CD4-positive, alpha-beta T cell treated with Interferon alpha-2 for 1 hour (primary cell): ENCODE measurements around the gene CHORDC1.
"Not testable (repeated sequence)": the region's sequence is repeated elsewhere in the genome, so short reads cannot be mapped to it uniquely, and the experiment has no call there.

ENCODE experiments used
- DNase-seq, 2 donors: peaks; one replicate each; pipeline ENCODE4 v3.0.0-alpha.2; 2020 to 2022

The CHORDC1 gene

DNA sequence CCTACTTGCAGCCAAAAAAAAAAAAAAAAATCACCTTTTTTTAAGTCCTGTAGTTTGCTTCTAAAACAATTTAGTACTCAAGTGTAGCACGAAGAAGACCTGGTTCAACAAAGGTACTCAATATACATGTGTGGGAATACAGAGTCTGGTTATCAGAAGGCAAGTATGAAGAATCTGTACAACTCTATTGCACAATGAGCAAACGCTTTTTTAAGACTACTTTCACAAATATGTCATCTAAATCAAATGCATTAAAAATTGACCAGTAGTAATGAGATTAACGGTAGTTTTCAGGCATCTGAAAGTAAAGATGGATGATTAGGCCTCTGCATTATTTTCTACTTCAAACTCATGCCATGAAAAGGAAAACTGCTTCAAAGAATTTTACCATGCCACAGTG, 9.5 kb downstream of the CHORDC1 start:
- DNase-seq: no peak

DNA sequence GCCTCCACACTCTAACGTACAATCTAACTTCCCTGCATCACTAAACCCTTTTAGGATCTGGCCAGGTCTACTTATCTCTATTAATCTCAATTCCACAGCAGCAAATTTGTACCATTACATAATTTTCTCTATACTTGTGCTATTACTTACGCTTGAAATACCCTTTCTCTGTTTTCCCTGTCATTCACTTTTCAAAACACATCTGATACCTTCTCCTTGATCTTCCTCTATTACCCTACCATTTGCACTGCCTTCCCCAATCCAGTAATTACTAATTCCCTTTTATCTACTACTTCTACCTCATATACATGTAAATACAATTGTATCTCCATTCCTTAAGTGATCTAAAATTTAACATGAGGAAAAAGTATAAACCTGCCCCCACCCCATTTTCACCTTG, 14.0 kb downstream of the CHORDC1 start:
- no peak for DNase-seq

DNA sequence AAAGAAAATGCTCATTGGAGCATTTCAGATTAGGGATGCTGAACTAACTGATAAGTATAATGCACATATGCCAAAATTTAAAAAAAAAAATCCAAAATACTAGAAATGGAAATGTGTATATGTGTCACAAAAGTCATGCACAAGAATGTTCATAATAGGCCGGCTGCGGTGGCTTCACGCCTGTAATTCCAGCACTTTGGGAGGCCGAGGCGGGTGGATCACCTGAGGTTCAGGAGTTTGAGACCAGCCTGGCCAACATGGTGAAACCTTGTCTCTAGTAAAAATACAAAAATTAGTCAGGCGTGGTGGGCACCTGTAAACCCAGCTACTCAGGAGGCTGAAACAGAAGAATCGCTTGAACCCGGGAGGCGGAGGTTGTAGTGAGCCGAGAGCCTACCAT, 14.9 kb downstream of the CHORDC1 start:
- DNase-seq: not testable (repeated sequence)

DNA sequence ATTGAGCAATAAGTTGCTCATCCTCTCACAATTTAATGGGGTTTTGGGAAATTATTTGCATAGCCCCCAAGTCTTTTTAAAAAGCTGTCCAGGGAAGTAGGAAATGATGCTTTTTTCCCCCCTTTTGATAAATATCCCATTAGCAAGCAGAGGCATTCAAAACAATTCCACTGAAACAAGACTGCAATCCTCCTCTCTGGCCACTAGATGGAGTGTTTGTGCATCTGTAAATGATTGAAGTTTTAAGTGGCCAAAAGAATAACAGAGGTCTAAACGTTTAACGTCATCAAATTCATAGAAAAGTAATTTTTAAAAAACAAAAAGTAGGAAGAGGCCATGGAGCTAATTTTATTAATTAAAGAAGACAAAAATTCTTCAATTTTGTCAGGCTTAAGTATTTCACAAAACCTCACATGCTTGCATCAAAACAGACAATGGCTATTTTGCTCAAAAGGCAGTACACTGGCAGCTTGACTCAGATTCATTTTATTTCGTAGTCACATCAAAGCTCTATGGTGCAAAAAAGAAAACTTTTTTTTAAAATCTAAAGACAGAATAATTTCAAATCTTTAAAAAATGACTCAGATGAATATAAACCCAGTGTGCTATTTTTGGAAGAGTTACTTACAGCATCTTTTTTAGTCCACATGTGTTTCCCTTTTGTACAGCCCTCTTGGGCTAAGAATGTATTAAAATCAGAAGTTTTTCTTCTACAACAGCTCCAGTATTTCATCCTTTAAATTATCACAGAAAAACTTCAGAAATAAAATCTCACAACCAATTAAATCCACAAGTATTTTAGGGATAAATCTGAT, 17.8 kb downstream of the CHORDC1 start:
- peak; percentile 19 to 68 for DNase-seq

DNA sequence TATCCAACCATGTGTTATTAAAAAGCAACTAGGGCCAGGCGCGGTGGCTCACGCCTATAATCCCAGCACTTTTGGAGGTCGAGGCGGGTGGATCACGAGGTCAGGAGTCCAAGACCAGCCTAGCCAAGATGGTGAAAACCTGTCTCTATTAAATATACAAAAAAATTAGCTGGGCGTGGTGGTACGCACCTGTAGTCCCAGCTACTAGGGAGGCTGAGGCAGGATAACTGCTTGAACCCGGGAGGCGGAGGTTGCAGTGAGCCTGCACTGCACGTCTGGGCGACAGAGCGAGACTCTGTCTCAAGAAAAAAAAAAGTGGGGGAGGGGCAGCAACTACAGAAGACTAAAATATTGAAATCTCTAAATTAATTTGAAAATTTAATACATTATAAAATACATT, 18.4 kb downstream of the CHORDC1 start:
- DNase-seq: no peak

DNA sequence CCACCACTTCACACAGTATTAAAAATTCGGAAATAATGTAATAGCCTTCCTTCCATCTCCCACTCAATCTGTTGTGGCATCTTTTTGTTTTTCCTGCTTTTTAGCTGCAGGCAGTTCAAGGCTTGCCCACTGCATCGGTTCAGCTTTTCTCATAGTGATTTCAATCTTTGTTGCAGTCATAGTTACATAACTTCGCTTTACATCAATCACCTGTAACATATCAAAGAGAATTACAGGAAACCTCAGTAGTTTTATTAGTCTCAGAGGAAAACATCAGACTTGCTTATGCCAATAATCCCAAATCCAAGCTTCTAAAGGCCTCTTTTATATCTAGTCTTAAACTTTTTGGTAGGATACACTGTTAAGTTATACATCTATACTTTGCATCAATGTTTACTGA, 20.5 kb downstream of the CHORDC1 start:
- no peak for DNase-seq

DNA sequence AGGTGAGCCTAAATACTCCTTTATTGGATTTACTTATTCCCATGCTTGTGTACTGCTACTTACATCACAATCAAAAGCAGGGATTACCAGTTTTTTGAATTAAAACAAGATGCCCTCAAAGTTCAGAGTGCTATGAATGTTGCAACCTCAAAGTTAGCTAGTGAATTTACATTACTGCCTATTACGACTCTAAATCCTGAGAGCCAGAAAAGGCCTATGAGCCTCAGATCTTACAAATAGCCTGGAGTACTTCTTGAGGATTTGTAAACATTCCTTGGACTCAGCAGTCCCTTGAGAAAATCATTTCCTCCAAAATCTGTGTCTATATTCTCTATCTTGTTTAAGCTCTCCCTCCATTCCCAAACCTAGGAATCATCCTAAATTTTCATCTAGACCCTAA, 25.5 kb downstream of the CHORDC1 start:
- DNase-seq: no peak

DNA sequence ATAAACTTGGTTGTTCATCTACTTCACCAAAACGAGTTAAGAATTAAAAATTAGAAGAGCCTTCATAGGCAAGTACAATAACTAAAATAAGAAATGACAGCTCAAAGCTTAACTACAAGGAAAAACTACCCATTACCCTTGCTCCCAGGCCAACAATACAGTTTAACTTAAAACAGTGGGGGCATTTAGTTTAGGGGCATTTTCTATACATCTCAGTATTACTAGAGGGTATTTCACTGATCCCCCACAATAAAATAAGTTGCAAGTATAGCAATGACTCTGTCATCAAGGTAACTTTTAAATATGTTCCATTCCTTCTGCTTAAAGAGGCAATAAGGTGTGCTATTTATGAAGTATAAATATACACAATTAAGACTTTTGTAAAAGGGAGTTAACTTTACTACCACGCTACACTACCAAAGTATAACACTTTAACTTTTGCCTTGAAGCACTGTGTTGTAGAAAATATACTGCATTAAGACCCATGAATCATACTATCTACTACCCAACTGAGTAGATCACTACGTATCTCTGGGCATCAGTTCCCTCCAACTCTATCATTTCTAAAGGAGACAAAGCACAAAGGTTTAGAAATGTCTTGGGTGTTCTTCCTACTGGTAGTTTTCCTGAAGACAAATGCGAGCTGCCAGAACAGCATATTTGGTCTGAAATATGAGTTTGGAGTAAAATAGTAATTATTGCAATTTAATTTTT, 29.8 kb downstream of the CHORDC1 start:
- DNase-seq: no peak

DNA sequence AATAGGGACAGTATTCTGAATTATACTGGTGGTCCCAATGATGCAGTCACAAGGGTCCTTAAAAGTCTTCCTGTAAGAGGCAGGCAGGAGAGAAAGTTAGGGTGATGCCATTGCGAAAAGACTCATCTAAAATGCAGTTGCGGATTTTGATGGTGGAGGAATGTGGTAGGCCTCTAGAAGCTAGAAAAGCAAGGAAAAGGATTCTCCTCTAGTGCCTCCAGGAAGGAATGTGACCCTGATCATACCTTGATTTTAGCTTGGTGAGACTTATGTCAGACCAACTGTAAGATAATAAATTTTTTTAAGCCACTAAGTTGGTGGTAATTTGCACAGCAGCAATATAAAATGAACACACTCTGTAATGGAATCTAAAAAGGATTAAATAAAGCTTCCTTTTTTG, 33.8 kb downstream of the CHORDC1 start:
- DNase-seq: no peak

DNA sequence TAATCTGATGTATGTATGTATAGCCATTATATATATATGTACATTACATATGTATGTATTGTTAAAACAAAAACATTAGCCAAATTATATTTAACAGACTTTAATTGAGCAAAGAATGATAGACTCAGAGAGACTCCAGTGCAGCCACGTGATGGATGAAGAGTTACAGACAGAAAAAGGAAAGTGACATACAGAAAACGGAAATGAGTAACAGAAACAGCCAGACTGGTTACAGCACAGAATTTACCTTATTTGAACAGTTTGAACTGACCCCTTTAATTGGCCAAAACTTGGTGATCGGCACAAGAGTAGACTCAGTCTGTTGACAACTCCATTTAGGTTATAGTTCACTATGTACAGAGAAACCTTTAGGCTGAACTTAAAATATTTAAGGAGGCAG, 35.0 kb downstream of the CHORDC1 start:
- no peak for DNase-seq

DNA sequence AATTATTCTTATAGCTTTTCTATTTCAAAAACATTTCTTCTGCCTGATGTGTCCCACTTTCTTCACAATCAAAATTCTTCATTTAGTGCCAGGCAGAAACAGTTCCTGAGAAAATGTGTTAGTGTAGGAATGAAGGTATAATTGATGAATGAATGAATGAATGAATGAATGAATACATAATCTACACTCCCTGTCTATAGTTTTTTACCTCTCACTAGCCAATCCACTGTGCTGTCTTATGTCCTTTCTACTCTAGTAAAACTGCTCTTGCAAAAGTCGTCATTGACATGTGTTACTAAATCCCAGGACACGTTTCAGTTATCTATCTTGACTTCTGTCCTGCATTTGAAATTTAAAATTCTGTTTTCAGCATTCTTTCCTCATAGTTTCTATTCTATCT, 42.9 kb downstream of the CHORDC1 start:
- DNase-seq: no peak

DNA sequence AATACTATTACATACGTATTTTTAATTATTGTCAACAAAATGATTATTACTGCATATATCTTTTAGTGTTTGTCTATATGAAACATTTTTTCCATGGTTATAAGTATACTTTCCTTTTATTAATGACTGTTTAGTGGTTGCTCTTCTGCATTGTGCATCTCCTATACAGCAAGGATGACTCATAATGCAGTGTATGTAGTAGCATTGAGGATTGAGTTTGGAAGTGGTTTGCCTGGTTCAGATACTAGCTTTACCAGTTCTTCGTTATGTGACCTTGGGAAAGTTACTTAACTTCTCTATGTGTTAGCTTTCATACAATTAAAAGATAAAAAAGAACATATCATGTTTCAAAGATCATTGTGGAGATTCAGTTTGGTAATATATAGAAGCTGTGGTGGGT, 44.1 kb downstream of the CHORDC1 start:
- DNase-seq: no peak

DNA sequence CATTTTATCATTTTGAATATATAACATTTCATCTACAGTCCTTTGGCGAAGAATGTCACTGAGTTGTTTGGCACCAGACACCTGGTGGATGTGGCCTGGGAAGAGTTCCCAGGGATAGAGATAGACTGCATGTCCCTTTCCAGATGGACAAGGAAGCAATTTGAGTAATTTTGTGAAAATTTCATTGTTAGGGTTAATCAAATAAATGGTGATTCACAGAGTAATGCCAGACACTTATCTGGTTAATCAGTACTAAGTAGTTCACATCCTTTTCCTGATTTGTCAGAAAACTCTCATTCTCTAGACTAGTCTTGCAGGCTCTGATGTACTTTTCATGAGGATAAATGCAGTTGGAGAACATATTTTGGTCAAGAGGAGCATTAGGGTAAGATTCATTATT, 46.8 kb downstream of the CHORDC1 start:
- no peak for DNase-seq

DNA sequence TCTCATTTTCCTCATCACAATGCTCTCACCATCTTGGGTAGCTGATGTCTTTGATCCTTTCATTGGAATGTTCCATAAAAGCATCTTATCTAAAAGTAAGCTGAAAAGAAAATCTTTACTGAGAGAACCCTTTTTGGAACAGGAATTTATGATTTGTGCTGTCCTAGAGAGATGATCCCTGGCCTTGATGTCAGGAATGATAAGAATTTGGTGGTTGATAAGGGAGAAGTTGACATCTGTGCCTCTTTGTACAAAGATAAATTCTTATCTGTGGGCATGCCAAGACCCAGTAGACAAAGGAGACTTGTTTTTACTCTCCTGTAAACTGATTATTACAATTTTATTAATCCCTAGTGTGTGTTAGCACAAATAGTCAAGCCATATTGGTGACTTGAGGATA, 51.5 kb downstream of the CHORDC1 start:
- no peak for DNase-seq

DNA sequence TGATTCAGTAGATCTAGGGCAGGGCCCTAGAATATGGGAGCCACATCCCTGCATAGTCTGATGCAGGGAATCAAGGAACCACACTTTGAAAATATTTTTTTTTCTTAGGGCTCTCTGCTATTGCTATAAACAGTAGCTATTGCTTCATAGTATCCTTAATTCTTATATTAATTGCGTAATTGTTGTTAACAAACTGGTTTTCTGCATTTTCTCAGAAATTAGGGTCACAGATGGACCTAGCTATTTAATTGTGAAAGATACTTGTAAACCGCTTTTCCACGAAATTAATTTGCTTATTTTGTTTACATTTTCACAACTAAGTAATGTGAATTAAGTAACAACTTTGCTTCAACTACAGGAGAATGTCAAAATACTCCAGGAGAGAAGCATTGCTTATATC, 54.3 kb downstream of the CHORDC1 start:
- no peak for DNase-seq

DNA sequence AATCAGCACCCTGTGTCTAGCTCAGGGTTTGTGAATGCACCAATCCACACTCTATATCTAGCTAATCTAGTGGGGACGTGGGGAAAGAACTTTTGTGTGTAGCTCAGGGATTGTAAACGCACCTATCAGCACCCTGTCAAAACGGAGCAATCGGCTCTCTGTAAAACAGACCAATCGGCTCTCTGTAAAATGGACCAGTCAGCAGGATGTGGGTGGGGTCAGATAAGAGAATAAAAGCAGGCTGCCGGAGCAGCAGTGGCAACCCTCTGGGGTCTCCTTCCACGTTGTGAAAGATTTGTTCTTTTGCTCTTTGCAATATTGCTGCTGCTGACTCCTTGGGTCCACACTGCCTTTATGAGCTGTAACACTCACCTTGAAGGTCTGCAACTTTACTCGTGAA, 55.1 kb downstream of the CHORDC1 start:
- DNase-seq: not testable (repeated sequence)

DNA sequence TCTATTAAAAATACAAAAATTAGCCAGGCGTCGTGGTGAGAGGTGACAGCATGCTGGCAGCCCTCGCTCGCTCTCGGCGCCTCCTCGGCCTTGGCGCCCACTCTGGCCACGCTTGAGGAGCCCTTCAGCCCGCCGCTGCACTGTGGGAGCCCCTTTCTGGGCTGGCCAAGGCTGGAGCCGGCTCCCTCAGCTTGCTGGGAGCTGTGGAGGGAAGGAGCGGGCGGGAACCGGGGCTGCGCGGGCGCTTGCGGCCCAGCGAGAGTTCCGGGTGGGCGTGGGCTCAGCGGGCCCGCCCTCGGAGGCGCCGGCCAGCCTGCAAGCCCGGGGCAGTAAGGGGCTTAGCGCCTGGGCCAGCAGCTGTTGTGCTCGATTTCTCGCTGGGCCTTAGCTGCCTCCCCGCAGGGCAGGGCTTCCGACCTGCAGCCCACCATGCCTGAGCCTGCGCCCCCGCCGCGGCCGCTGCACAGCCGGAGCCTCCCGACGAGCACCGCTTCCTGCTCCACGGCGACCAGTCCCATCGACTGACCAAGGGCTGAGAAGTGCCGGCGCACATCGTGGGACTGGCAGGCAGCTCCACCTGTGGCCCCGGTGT, 55.8 kb downstream of the CHORDC1 start:
- not testable (repeated sequence) for DNase-seq
